Measurements from ENCODE around the gene CLEC4D.

- TF ChIP-seq CTCF (IDR thresholded peaks at IDR 0.05; ENCODE audit: control extremely low read depth in 1 of 3, insufficient read depth in 1 of 3, low read depth in 1 of 3, low read length in 3 of 3) (no peak), HDAC2 (IDR thresholded peaks at IDR 0.05; ENCODE audit: borderline replicate concordance in 1 of 2, low read depth in 2 of 2, low read length in 2 of 2) (no peak), NRF1 (IDR thresholded peaks at IDR 0.05; ENCODE audit: low read depth, low read length) (no peak), RFX5 (IDR thresholded peaks at IDR 0.05; ENCODE audit: borderline replicate concordance, low read depth, low read length) (no peak), CBX5 (IDR thresholded peaks at IDR 0.05; ENCODE audit: low read depth, low read length) (no peak), SP1 (IDR thresholded peaks at IDR 0.05; ENCODE audit: low read depth, low read length) (no peak), CEBPB (IDR thresholded peaks at IDR 0.05; ENCODE audit: low read depth, low read length) (no peak)
These were observed 33.3 kb downstream of the CLEC4D start for GRCh38 chr12:8546591-8546990.

Data from H1 (cell line).